ENCODE data around the gene NR6A1. TPM values are rescaled to one million over a fixed set of nuclear protein-coding genes. Genes with fewer than 3 reads are reported as not detected.

NR6A1 gene
- total RNA-seq, 1 donor from 2014 or later, result 4.0 TPM

GRCh38 chr9:124767821-124768220 is 3.3 kb downstream of the NR6A1 start:
- Histone ChIP-seq H3K27ac (no peak overlapping the region), H3K9me3 (no peaks in the 10 kb centered on the region), H3K4me3 (no peak overlapping the region), H3K36me3 (no peaks in the 10 kb centered on the region), H3K27me3 (peaks cover 55% of the 10 kb centered on the region), H3K4me1 (peaks cover 5% of the 10 kb centered on the region)
- TF ChIP-seq CTCF (IDR thresholded peaks at IDR 0.05), result no peak
- DNase-seq, result no peak
- intact Hi-C loops (cut with DNase I), result no loop called here
- no peak for ATAC-seq

GRCh38 chr9:124766815-124767554 is 4.1 kb downstream of the NR6A1 start:
- no peak overlapping the region for H3K4me3 ChIP-seq
- no peaks in the 10 kb centered on the region for H3K9me3 ChIP-seq
- H3K27me3 ChIP-seq, result peaks cover 58% of the 10 kb centered on the region
- DNase-seq (no peak), ATAC-seq (no peak)
- intact Hi-C loops (cut with DNase I), result no loop called here
- no peaks in the 10 kb centered on the region for H3K36me3 ChIP-seq
- TF ChIP-seq CTCF (IDR thresholded peaks at IDR 0.05), result peak; percentile 7
- H3K27ac ChIP-seq, result no peak overlapping the region
- peaks cover 5% of the 10 kb centered on the region for H3K4me1 ChIP-seq

GRCh38 chr9:124766326-124766725 is 4.8 kb downstream of the NR6A1 start:
- Histone ChIP-seq H3K4me3 (no peak overlapping the region), H3K27me3 (peaks cover 58% of the 10 kb centered on the region), H3K27ac (no peak overlapping the region), H3K36me3 (no peaks in the 10 kb centered on the region), H3K4me1 (peaks cover 5% of the 10 kb centered on the region), H3K9me3 (no peaks in the 10 kb centered on the region)
- ATAC-seq, result no peak
- DNase-seq, result no peak
- no peak for TF ChIP-seq CTCF (IDR thresholded peaks at IDR 0.05)
- intact Hi-C loops (cut with DNase I), result no loop called here

- no peak overlapping the region for H3K27ac ChIP-seq
- H3K27me3 ChIP-seq, result peaks cover 58% of the 10 kb centered on the region
- intact Hi-C loops (cut with DNase I), result no loop called here
- H3K36me3 ChIP-seq, result no peaks in the 10 kb centered on the region
- H3K9me3 ChIP-seq, result no peaks in the 10 kb centered on the region
- TF ChIP-seq CTCF (IDR thresholded peaks at IDR 0.05), result no peak
- peaks cover 5% of the 10 kb centered on the region for H3K4me1 ChIP-seq
- DNase-seq (no peak), ATAC-seq (no peak)
- no peak overlapping the region for H3K4me3 ChIP-seq
Observed at GRCh38 chr9:124765439-124765835, 5.7 kb downstream of the NR6A1 start.

- intact Hi-C loops (cut with DNase I), result no loop called here
- Histone ChIP-seq H3K4me1 (peaks cover 4% of the 10 kb centered on the region), H3K4me3 (no peak overlapping the region), H3K36me3 (no peaks in the 10 kb centered on the region), H3K27me3 (peaks cover 61% of the 10 kb centered on the region), H3K27ac (no peak overlapping the region), H3K9me3 (no peaks in the 10 kb centered on the region)
- DNase-seq (no peak), ATAC-seq (peak; percentile 57)
- TF ChIP-seq CTCF (IDR thresholded peaks at IDR 0.05), result peak; percentile 30
Observed at GRCh38 chr9:124764774-124765438, 6.2 kb downstream of the NR6A1 start.

Data from upper lobe of right lung (tissue), 1 donor.